ENCODE results near the gene RTL3. TPM values are rescaled to one million over a fixed set of nuclear protein-coding genes. Genes with fewer than 3 reads are reported as not detected.

The RTL3 gene
- total and polyA plus RNA-seq, 9 of the 15 experiments (the other 6 are each of a cell fraction or from before 2014, with no cell fraction given) = not detected

DNA sequence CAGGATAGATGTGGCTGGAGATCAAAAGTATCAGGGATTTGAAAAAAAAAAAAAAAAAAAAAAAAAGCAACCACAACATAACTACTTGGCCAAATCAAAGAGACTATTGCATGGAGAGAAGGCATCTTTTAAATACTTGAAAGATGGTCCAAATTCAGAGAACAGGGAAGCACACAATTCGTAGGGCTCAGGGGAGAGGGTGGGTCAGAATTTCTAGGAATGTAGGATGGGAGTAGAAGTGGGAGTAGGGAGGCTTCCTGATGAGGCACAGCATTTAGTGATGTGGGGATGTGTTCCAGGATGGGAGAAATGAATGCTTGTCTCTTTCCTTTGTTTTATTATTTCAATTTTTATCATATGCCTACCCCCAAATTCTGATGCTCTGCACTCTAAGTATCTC lies 36.3 kb downstream of the RTL3 start (continued):
- no peak for TF ChIP-seq ZNF407 (IDR thresholded peaks at IDR 0.05; ENCODE audit: low read depth)

- H3K4me1 ChIP-seq (replicated peaks in 1 of 2; ENCODE audit: control insufficient read depth in 2 of 2, insufficient read depth in 2 of 2, low read length in 2 of 2) = no peaks in the 10 kb centered on the region
- WGBS (ENCODE audit: insufficient coverage, low coverage, missing lambda C conversion rate) = 0% methylated on average over 1 of the region's 3 CpGs
- H3K27me3 ChIP-seq (ENCODE audit: control insufficient read depth in 2 of 2, insufficient read depth in 2 of 2, low read length in 2 of 2) = no peaks in the 10 kb centered on the region
- H3K9me3 ChIP-seq (replicated peaks; ENCODE audit: control insufficient read depth, insufficient read depth, low read depth, low read length) = no peaks in the 10 kb centered on the region
- no peak overlapping the region for H3K27ac ChIP-seq (ENCODE audit: extremely low read depth, low read depth, low read length)
- H3K4me2 ChIP-seq (ENCODE audit: insufficient read depth, low read length) = no peak overlapping the region
- no peak for FAIRE-seq
- H2AFZ ChIP-seq (ENCODE audit: low read depth, low read length) = no peak overlapping the region
- no TSS peak for BruUV-seq (replicated peaks)
- H3K36me3 ChIP-seq (ENCODE audit: control insufficient read depth, insufficient read depth, low read length) = no peaks in the 10 kb centered on the region
- no peaks in the 10 kb centered on the region for H3K79me2 ChIP-seq (ENCODE audit: control insufficient read depth, insufficient read depth, low read length)
- H3K9me1 ChIP-seq (ENCODE audit: control insufficient read depth, insufficient read depth, low read length) = no peaks in the 10 kb centered on the region
- H3K4me3 ChIP-seq = no peak overlapping the region
- no peak for DNase-seq (ENCODE audit: extremely low read depth in 1 of 4, low spot score in 3 of 4)
- in situ Hi-C loops (cut with MboI) (no loop called here), intact Hi-C loops (cut with micrococcal nuclease) (no loop called here)
- no peaks in the 10 kb centered on the region for H4K20me1 ChIP-seq (replicated peaks; ENCODE audit: control insufficient read depth, insufficient read depth, low read length)
- ChIA-PET CTCF (ENCODE audit: low intra/inter-chr PET ratio) (no interaction called here), POLR2A (no interaction called here)
- ATAC-seq = no peak
- no peak overlapping the region for H3K9ac ChIP-seq (ENCODE audit: insufficient read depth in 1 of 2, low read depth in 2 of 2, low read length in 2 of 2)
- TF ChIP-seq, protein P1, sequence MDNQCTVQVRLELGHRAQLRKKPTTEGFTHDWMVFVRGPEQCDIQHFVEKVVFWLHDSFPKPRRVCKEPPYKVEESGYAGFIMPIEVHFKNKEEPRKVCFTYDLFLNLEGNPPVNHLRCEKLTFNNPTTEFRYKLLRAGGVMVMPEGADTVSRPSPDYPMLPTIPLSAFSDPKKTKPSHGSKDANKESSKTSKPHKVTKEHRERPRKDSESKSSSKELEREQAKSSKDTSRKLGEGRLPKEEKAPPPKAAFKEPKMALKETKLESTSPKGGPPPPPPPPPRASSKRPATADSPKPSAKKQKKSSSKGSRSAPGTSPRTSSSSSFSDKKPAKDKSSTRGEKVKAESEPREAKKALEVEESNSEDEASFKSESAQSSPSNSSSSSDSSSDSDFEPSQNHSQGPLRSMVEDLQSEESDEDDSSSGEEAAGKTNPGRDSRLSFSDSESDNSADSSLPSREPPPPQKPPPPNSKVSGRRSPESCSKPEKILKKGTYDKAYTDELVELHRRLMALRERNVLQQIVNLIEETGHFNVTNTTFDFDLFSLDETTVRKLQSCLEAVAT (IDR thresholded peaks at IDR 0.05) = no peak
- TF ChIP-seq ZNF133 (CRISPR knock-in tag; IDR thresholded peaks at IDR 0.05) (no peak), ZNF277 (CRISPR knock-in tag; IDR thresholded peaks at IDR 0.05; ENCODE audit: borderline replicate concordance) (no peak), SETDB1 (IDR thresholded peaks at IDR 0.05; ENCODE audit: low read length) (no peak), PREB (CRISPR knock-in tag; IDR thresholded peaks at IDR 0.05) (no peak), FOS (IDR thresholded peaks at IDR 0.05; ENCODE audit: extremely low read depth, insufficient read length) (no peak), ZNF696 (CRISPR knock-in tag; conservative IDR thresholded peaks at IDR 0.05) (no peak), FOXA3 (CRISPR knock-in tag; conservative IDR thresholded peaks at IDR 0.05 in 1 of 2, IDR thresholded peaks at IDR 0.05 in 1 of 2) (no peak)
These were observed 39.3 kb downstream of the RTL3 start for GRCh38 chrX:78619834-78620233.

All from K562 (cell line).